Parathyroid adenoma (tissue), 2 donors: ENCODE results near the gene NUP160.

Source experiments
- H2AFZ ChIP-seq: fragments of 300-600 bp; sonication (generic); one replicate; pipeline ENCODE4 v1.7.0; 2017; ENCODE audit warnings: antibody characterized with exemption, mild to moderate bottlenecking
- H3K27ac ChIP-seq: fragments of 300-600 bp; sonication (generic); one replicate; pipeline ENCODE4 v1.7.0; 2017
- H3K27me3 ChIP-seq: fragments of 300-600 bp; sonication (generic); one replicate; pipeline ENCODE4 v1.7.0; 2017; ENCODE audit warnings: low read length; ENCODE audit not compliant: control insufficient read depth, insufficient read depth
- H3K36me3 ChIP-seq: fragments of 300-600 bp; sonication (generic); one replicate; pipeline ENCODE4 v1.7.0; 2017; ENCODE audit warnings: low read length; ENCODE audit not compliant: control insufficient read depth, insufficient read depth
- H3K4me1 ChIP-seq: fragments of 300-600 bp; sonication (generic); one replicate; pipeline ENCODE4 v1.7.0; 2017; ENCODE audit warnings: control low read depth
- H3K4me2 ChIP-seq: fragments of 300-600 bp; sonication (generic); one replicate; pipeline ENCODE4 v1.7.0; 2017; ENCODE audit warnings: low read length
- H3K4me3 ChIP-seq: fragments of 300-600 bp; sonication (generic); one replicate; pipeline ENCODE4 v1.7.0; 2017; ENCODE audit warnings: low read depth, low read length
- H3K79me2 ChIP-seq: fragments of 300-600 bp; sonication (generic); one replicate; pipeline ENCODE4 v1.7.0; 2017; ENCODE audit warnings: control low read depth
- H3K9ac ChIP-seq: fragments of 300-600 bp; sonication (generic); one replicate; pipeline ENCODE4 v1.7.0; 2017; ENCODE audit warnings: mild to moderate bottlenecking
- H3K9me3 ChIP-seq: fragments of 300-600 bp; sonication (generic); one replicate; pipeline ENCODE4 v1.7.0; 2017; ENCODE audit warnings: low read length; ENCODE audit not compliant: control insufficient read depth
- CTCF ChIP-seq: fragments of 300-600 bp; sonication (generic); IDR thresholded peaks from one replicate; pipeline ENCODE4 v1.7.0; 2017; ENCODE audit warnings: antibody characterized with exemption, mild to moderate bottlenecking
- donor health status: primary hyperparathyroidism.

Gene NUP160

DNA sequence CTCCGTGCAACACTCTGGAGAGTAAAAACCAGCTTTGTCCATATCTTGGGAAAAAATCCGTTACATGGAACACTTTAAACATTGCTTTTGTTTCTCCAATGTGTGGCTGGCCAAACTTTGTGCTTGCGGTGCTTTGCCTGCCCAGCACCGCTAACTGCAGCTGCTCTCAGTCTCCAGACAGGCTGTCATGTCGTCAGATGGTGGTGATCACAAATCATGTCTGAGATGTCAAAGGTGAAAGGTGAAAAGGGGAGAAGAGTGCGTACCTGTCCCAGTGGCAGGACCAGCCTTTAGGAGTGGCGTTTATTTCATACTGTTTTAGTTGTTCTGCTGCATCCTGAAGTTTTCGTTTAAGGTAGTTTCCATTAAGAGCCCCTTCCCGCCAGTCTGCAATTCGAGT lies 115.9 kb downstream of the NUP160 start:
- Histone ChIP-seq H3K27me3 (no peaks in the 10 kb centered on the region), H2AFZ (no peak overlapping the region), H3K4me3 (no peak overlapping the region), H3K4me2 (no peak overlapping the region), H3K27ac (no peak overlapping the region), H3K4me1 (no peaks in the 10 kb centered on the region), H3K36me3 (no peaks in the 10 kb centered on the region), H3K79me2 (no peaks in the 10 kb centered on the region), H3K9me3 (no peaks in the 10 kb centered on the region), H3K9ac (no peak overlapping the region)
- no peak for TF ChIP-seq CTCF

GRCh38 chr11:47731475-47731874 lies 116.7 kb downstream of the NUP160 start:
- Histone ChIP-seq H3K9ac (no peak overlapping the region), H3K79me2 (no peaks in the 10 kb centered on the region), H3K4me1 (no peaks in the 10 kb centered on the region), H3K9me3 (no peaks in the 10 kb centered on the region), H2AFZ (no peak overlapping the region), H3K4me2 (no peak overlapping the region), H3K4me3 (no peak overlapping the region), H3K27me3 (no peaks in the 10 kb centered on the region), H3K36me3 (no peaks in the 10 kb centered on the region), H3K27ac (no peak overlapping the region)
- TF ChIP-seq CTCF = no peak
